Fibroblast of upper back skin (primary cell): ENCODE results near the gene MTG2.
A peak's percentile ranks its signal among the peaks of the same experiment; 100 is the strongest.

Experiments used
- DNase-seq: peaks from one replicate; pipeline ENCODE4 v3.0.0-alpha.2; 2013

MTG2 gene

DNA sequence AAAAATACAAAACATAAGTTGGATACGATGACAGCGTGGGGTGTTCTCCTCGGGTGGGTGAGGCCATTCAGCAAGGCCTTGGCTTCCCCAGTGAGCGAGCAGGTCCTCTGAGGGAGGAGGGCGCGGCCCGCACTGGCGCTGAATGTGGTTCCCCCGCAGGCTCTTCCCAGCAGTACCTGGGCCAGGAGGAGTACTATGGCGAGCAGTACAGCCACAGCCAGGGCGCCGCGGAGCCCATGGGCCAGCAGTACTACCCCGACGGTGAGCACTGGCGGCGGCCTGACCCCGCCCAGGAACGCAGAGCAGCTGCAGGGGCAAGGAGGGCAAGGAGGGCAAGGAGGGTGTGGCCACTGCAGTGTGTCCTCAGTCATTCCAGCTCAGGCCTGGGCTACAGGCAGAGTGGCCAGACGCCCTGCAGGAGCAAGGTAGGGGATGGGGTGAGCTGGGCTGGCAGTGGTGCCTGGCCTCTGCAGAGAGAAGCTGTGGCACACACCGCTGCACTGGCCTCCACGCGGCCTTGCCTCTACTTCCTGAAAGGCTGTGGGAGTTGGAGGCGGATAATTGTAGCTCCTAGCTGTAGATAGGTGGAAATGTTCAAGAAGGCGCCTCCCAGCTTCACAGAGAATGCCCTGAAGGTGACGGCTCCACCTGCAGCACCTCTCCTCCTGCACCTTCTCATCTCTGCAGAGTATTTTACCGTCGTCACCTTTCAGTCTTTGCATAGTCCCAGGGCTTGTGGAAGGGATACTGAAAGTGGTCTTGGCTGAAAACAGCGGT lies 18.7 kb upstream of the MTG2 start:
- no peak for DNase-seq

- DNase-seq, result no peak
These were observed 17.7 kb upstream of the MTG2 start for GRCh38 chr20:62164879-62165761.

DNA sequence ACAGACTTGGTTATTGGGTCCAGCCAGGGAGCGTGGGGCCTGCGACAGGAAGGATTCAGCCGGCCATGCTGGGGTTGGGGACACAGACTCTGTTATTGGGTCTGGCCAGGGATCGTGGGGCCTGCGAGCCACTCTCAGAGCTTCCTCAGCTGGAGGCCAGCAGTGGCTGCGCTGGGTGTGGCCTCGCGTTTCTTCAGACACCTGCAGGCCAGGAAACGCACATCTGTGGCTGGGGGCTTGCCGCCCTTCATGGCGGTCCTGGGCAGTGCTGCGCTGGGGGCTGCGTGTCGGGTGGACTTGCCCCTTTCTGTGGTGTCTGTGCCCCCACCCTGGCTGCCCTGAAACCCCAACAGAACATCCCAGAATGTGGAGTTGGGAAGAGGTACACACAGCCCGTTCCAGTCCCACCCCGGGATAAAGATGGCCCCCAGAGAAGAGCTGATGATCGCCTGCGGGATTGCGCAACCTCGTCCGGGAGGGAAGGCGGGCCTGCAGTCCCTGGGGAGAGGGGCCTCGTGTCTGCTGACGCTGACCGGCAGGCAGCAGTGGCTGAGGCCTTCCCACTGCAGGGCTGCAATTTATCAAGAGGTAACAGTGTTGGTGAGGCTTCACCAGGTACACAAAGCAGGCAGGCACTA lies 16.9 kb upstream of the MTG2 start:
- no peak for DNase-seq

DNA sequence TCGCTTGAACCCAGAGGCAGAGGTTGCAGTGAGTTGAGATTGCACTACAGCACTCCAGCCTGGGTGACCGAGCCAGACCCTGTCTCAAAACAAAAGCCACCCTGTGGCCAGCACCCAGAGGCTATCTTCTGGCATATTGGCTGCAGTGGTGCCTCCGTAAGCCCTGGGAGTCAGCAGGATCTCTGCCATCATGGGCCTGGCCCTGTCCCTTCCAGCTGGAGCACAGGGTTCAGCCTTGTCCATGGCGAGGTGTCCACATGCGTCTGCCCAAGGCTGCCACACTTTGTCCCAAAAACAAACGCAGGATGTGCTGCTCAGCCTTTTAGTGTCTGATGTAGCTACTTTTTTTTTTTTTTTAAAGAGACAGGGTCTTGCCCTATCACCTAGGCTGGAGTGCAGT lies 15.4 kb upstream of the MTG2 start:
- DNase-seq, result no peak

DNA sequence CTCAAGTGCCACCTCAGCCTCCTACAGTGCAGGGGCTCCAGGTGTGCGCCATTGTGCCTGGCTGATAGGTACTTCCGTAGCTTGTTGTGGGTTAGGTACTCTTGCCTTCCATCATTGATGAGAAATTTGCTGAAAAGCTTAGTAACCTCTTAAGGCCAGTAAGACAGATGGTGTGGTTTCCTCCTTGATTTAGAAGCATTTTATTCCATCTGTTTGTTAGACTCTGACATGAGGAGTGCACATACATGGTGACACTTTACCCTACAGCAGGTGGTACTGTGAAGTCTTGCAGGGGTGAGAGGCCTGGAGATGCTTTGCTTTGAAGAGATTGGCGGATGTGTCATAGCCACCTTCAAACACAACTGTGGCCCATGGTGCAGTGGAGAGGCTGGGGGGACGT lies 14.8 kb upstream of the MTG2 start:
- no peak for DNase-seq

GRCh38 chr20:62168890-62169435 lies 13.9 kb upstream of the MTG2 start:
- no peak for DNase-seq

- DNase-seq, result no peak
These were observed 12.3 kb upstream of the MTG2 start for GRCh38 chr20:62170536-62170935.

- no peak for DNase-seq
These were observed 11.6 kb upstream of the MTG2 start for GRCh38 chr20:62171245-62171644.

DNA sequence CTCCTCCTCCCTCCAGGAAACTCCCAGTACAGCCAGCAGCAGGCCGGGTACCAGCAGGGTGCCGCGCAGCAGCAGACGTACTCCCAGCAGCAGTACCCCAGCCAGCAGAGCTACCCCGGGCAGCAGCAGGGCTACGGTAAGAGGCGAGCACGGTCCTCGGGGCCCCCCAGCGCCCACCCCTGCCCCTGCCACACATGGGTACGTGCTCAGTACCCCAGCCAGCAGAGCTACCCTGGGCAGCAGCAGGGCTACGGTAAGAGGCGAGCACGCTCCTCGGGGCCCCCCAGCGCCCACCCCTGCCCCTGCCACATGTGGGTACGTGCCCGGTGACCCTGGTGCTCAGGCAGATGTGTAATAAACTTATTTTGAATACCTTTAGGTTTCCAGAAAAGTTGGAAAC lies 10.2 kb upstream of the MTG2 start:
- DNase-seq, result no peak

- no peak for DNase-seq
These were observed 8.6 kb upstream of the MTG2 start for GRCh38 chr20:62174021-62174804.

DNA sequence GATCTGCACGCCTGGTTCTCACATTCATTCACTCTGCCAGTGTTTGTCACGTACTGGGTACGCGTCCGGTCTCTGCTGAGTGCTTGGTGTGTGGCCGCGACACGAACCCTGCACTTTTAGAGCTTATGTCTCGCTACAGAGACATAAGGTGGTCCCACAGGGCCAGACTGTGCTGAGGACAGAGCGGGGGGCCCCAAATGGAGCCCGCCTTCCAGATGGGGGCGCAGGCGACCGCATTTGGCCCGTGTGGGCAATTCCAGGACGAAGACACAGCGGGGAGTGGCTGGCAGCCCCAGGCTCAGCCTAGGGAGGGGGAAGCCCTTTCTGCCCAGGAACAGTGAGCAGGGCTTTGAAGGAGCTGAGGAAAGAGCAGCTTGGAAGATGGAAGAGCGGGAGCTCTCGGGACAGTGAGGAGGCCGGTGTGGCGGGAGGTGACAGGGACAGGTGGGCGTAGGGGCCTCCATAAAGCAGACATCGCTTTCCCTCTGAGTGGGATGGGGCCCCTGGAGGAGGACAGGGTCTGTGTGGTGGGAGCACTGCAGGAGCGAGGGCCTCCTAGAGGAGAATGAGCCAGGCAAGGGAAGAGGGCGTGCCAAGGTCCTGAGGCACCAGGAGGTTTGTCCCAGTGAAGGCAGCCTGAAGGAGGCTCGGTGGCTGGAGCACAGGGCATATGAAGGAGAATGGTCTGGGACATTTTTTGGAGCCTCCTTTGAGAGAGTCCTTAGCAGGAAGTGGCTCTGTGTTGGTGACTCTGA lies 7.8 kb upstream of the MTG2 start:
- DNase-seq, result no peak

- no peak for DNase-seq
These were observed 7.1 kb upstream of the MTG2 start for GRCh38 chr20:62175711-62176110.

- no peak for DNase-seq
These were observed 6.0 kb upstream of the MTG2 start for GRCh38 chr20:62176866-62177265.

DNA sequence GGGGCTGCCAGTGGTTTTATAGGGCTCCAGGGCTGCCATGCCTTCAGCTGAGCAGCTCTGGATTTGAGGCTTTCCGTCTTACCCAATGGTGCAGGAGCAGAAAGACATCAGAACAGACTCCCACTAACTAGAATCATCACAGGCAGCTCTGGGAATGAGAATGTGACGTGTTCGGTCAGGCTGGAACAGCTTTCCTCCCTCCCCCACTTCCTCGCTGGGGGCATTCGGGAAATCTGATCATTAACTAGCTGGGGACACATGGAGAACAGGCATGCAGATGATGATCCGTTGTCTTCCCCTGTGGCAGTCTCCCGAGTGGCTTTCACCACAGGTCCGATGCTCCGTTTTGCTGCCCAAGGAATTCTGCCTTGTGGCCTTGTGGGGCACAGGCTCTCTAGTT lies 5.5 kb upstream of the MTG2 start:
- DNase-seq, result peak; percentile 23

DNA sequence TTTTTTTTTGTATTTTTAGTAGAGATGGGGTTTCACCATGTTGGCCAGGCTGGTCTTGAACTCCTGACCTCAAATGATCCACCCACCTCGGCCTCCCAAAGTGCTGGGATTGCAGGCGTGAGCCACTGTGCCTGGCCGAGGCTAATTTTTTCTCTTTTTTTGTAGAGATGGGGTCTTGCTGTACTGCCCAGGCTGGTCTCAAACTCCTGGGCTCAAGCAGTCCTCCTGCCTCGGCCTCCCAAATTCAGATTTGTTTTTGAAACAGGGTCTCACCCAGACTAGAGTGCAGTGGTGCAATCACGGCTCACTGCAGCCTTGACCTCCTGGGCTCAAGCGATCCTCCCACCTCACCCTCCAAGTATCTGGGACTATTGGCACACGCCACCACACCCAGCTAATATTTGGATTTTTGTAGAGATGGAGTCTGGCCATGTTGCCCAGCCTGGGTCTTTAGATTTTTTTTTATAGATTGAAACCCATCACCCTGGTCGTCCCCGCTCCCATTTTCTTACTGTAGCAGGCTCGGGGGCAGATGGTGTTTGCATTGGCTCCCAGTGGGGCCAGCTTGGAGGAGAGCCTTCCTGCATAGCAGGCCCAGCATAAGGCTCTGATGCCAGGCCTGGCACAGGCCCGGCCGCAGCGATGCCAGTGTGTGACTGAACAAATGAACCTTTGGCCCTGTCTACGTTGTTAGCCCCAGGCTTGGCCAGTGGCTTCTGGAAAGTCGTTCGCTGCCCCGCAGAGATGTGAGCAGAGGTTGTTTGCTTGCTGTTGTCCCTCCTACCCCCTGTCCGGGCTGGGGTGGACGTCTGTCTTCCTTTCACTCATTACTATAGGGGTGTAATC lies 4.3 kb upstream of the MTG2 start:
- no peak for DNase-seq

- no peak for DNase-seq
These were observed 3.7 kb upstream of the MTG2 start for GRCh38 chr20:62179162-62179504.

- no peak for DNase-seq
These were observed 1.0 kb upstream of the MTG2 start for GRCh38 chr20:62181808-62182207.

GRCh38 chr20:62183426-62184142 lies 756 bp downstream of the MTG2 start:
- no peak for DNase-seq

DNA sequence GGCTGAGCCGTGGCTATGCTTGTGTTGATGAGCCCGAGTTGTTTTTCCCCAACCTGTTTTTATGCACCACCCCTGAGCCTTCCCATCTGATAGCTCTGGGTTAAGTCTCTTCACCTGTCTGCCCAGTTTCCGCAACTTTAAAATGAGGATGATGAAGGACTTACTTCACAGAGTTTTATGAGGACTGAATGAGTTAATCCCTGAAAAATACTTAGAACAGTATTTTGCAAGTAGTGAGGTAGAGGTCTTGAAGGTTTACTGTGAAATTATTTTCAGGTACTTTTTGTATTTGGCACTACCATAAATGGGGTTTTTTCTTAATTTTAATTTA lies 3.2 kb downstream of the MTG2 start:
- no peak for DNase-seq
